Measurements from ENCODE around the gene ALPK1.
"Not testable (repeated sequence)": the region's sequence is repeated elsewhere in the genome, so short reads cannot be mapped to it uniquely, and the experiment has no call there.

Gene ALPK1

GRCh38 chr4:112296949-112297880 lies at the start of gene ALPK1:
Gene ALPK1 (plus strand): TSS chr4:112297369.
- DNase-seq: no peak

GRCh38 chr4:112251019-112251643 lies 46.0 kb upstream of the ALPK1 start:
- DNase-seq: no peak

GRCh38 chr4:112252234-112252633 lies 44.9 kb upstream of the ALPK1 start:
- no peak for DNase-seq

GRCh38 chr4:112253382-112254000 lies 43.7 kb upstream of the ALPK1 start:
- no peak for DNase-seq

GRCh38 chr4:112257098-112257497 lies 40.1 kb upstream of the ALPK1 start:
- no peak for DNase-seq

- DNase-seq: no peak
These were observed 30.3 kb upstream of the ALPK1 start for GRCh38 chr4:112266823-112267222.

GRCh38 chr4:112270051-112270450 lies 27.1 kb upstream of the ALPK1 start:
- DNase-seq: no peak

- no peak for DNase-seq
These were observed 26.3 kb upstream of the ALPK1 start for GRCh38 chr4:112270640-112271421.

- DNase-seq: no peak
These were observed 24.9 kb upstream of the ALPK1 start for GRCh38 chr4:112272292-112272691.

GRCh38 chr4:112274959-112275358 lies 22.2 kb upstream of the ALPK1 start:
- DNase-seq: no peak

- DNase-seq: no peak
These were observed 21.1 kb upstream of the ALPK1 start for GRCh38 chr4:112276113-112276512.

GRCh38 chr4:112277220-112277619 lies 19.9 kb upstream of the ALPK1 start:
- no peak for DNase-seq

- DNase-seq: no peak
These were observed 19.3 kb upstream of the ALPK1 start for GRCh38 chr4:112277705-112278448.

GRCh38 chr4:112279025-112279881 lies 17.9 kb upstream of the ALPK1 start:
- no peak for DNase-seq

GRCh38 chr4:112279882-112280315 lies 17.3 kb upstream of the ALPK1 start:
- DNase-seq: no peak

GRCh38 chr4:112280386-112281056 lies 16.6 kb upstream of the ALPK1 start:
- DNase-seq: no peak

- not testable (repeated sequence) for DNase-seq
These were observed 15.2 kb upstream of the ALPK1 start for GRCh38 chr4:112281895-112282398.

GRCh38 chr4:112282860-112283667 lies 14.1 kb upstream of the ALPK1 start:
- no peak for DNase-seq

GRCh38 chr4:112284166-112284565 lies 13.0 kb upstream of the ALPK1 start:
- no peak for DNase-seq

Measured in NCI-H1105 treated with DMSO at 0.1 percent for 48 hours (cell line).